ENCODE measurements around the gene EGR2. TPM values are rescaled to one million over a fixed set of nuclear protein-coding genes. Genes with fewer than 3 reads are reported as not detected.

EGR2 gene
- total RNA-seq, 1 donor from 2014 or later = 1.6 TPM

GRCh38 chr10:62817766-62818425, 1.7 kb upstream of the EGR2 start:
- no peak for DNase-seq

DNA sequence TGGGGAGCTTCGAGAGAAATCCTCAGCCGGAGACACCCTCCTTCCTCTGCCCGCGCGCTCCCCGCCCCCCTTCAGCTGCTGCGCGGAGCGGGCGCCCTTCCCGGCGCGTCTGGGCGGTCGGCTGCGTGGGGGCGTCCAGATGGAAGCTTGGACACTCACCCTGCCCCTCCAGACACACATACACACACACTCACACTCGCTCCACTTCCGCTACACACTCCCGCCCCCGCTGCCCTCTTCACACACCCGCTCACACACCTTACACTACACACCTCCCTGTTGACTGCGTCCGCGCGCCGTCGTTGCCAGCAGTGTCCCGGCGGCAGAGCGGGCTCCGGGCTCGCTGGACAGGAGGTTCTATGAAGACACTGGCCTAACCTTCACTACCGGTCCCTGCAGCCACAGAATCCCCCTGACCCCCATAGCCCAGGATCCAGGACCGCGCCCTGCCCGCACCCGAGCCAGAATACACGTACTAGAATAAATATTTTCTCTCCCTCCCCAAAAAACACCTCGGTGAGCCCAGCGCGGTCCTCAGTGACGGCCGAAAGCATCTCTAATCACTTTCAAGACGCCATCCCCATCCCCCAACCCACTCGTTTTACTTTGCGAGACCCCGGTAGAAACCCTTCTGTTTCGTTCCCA, 1.1 kb upstream of the EGR2 start:
- peak; percentile 50 for DNase-seq

GRCh38 chr10:62816076-62816330, 163 bp downstream of the EGR2 start:
- no peak for DNase-seq

- DNase-seq = no peak
These were observed 638 bp downstream of the EGR2 start for GRCh38 chr10:62815381-62816075.

- DNase-seq = no peak
These were observed 1.3 kb downstream of the EGR2 start for GRCh38 chr10:62814756-62815380.

DNA sequence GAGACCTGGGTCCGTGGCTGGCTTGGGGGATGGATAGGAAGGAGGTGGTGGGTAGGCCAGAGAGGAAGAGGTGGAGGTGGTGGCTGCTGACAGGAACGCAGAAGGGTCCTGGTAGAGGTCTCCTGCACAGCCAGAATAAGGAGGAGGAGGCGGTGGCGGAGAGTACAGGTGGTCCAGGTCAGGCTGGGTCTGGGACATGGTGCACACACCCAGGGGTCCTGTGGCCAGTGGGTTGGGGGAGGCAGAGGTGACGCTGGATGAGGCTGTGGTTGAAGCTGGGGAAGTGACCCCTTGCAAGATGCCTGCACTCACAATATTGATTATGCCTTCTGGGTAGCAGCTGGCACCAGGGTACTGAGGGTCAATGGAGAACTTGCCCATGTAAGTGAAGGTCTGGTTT, 2.2 kb downstream of the EGR2 start:
- no peak for DNase-seq

GRCh38 chr10:62813453-62813852, 2.7 kb downstream of the EGR2 start:
- no peak for DNase-seq

DNA sequence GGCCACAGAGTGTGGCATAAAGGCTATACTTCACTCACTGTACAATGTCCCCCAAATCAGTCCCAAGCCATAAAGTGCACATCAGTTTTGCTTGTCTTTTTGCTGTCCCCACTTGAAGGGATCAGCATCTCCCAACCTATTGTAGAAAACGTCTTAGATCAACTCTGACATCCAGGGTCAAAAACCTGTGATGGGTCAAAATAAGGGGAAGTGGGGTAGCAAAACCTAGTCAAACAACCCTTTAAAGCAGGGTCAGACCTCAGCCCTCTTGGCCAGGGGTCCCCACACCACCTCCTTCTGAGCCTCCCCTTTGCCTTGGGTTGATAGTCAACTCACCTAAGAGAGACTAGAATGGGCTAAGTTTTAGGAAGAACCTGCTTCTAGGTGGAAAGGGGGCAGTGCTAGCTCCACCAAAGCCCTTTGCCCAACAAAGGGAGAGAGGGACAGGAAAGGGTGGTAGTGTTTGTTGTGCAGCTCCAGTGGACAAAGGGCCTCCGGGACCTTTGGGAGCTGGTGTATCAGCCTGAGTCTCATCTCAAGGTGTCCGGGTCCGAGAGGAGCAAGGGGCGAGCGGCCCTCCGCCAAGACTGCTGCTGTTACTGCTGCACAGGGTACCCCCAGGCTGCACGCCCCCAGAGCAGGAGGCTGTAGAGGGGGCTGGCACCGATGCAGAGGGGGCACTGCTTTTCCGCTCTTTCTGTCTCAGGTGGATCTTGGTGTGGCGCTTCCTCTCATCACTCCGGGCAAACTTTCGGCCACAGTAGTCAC, 3.3 kb downstream of the EGR2 start:
- no peak for DNase-seq

DNA sequence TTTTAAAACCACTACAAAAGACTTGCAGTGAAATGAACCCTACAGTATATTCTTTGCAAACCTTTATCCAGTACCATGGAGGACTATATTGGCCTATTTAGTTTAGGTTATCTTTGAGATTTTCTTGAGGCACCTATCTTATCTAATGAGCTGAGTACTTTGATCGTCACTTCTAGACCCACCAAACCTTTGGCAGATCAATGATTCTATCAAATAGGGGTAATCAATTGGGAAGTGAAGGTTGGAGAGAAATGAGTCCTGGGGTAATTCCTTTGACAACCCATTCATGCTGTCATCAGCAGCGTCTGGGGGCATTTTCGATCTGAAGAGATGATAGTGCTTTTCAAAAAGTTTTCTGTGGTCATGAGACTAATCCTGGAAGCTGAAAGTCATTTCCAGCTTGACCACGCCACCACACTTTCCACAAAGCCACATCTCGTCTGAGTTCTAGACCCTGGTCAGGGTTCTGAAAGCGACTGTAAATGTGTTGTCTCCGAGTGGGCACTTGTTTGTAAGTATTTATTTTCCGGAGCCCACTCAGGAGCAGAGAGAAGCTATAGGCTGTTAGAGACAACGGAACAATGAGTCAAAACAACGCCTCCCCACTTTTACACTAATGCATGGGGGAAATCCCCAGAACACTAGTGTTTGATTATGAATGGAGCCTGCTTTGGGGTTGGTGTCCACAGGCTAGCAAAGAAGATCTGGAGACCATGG, 4.8 kb downstream of the EGR2 start:
- DNase-seq = no peak

- no peak for DNase-seq
These were observed 5.8 kb downstream of the EGR2 start for GRCh38 chr10:62810156-62810902.

DNA sequence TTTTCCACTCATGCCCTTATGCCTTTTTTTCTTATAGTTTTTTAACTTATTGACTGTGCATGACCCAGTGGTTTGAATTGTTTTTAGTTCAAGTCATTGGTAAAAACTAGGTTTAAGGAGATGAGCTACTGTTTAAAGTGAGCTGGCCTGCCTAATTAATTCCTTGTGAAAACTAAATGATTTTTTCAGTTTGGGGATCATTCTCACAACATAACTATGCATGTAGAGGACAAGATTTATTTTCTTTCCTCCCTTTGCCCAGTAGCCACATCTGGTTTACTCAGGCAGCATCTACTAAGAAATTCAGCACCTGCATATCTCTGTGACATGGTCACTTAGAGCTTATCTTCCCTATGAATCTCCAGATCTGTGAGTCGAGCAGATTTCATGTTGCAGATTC, 9.9 kb downstream of the EGR2 start:
- no peak for DNase-seq

DNA sequence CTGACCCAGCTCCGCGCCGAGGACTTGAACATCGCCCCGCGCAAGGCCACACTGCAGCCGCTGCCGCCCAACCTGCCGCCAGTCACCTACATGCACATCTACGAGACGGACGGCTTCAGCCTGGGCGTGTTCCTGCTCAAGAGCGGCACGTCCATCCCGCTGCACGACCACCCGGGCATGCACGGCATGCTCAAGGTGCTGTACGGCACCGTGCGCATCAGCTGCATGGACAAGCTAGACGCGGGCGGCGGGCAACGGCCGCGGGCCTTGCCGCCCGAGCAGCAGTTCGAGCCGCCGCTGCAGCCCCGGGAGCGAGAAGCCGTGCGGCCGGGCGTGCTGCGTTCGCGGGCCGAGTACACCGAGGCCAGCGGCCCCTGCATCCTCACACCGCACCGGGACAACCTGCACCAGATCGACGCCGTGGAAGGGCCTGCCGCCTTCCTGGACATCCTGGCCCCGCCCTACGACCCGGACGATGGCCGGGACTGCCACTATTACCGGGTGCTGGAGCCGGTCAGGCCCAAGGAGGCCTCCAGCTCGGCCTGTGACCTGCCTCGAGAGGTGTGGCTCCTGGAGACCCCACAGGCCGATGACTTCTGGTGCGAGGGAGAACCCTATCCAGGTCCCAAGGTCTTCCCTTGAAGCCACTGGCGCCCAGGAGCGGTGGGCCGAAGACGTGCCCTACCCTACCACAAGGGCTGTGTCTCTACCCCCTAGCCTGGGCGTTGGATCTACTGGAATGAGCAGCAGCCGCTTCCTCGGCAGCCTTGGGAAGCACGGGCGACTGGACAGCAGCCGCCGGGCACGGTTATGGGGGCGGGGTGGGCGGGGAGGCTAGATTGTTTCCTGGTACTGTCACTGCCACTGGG, 10.7 kb downstream of the EGR2 start:
- DNase-seq = no peak

GRCh38 chr10:62804356-62805230, 11.6 kb downstream of the EGR2 start, which contains the start of gene ADO:
Gene ADO (plus strand): TSS chr10:62804720. CDS start chr10:62805060, 340 bp downstream.
- DNase-seq = peak; percentile 87

GRCh38 chr10:62803724-62804355, 12.3 kb downstream of the EGR2 start:
- no peak for DNase-seq

DNA sequence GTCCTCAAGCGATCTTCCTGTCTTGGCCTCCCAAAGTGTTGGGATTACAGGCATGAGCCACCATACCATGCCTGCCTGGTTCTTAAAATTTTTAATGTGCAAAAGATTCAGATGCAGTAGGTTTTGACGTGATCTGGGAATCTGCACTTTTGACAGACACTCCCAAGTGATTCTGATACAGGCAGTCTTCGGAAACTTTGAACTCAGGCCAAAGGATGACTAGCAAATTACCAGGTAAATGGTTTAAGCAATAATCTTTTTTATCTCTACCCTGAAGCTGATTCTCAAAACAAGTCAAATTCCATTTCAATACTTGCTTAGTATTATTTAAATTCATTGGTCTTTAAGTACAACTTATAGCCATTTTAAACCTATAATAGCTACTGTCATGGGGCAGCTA, 14.3 kb downstream of the EGR2 start:
- no peak for DNase-seq

DNA sequence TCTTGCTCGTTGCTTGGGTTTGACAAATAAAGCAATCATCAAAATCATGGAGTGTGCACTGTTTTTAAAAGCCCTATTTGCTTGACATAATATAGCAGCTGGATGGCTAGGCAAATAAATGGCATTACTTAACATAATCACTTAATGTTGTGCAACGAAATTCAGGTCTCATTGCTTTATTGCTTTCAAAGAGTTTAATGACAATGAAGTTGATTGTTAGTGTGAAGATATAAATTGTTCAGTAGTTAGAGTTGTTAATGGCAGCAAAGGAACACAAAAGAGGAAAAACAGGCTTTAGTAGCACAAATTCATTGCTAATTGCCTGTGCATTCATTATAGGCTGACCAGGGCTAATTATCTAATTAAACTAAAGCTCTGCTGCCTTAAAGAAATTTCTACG, 19.3 kb downstream of the EGR2 start:
- DNase-seq = no peak

DNA sequence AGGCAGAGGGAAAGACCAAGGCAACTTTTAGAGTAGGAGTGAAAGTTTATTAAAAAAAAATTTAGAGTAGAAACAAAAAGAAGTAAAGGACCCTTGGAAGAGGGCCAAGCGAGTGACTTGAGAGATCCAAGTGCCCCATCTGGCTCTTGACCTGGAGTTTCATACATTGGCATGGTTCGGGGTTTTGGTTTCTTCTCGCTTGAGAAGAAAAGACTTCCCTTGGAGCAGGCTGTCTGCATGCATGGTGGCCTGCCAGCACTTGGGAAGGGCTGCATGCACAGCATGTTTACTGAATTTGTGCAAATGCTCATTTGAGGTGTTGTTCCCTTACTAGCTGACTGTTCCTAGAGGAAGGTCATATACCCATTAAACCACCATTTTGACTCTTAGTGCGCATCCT, 20.4 kb downstream of the EGR2 start:
- no peak for DNase-seq

GRCh38 chr10:62795100-62795499, 21.1 kb downstream of the EGR2 start:
- DNase-seq = no peak

DNA sequence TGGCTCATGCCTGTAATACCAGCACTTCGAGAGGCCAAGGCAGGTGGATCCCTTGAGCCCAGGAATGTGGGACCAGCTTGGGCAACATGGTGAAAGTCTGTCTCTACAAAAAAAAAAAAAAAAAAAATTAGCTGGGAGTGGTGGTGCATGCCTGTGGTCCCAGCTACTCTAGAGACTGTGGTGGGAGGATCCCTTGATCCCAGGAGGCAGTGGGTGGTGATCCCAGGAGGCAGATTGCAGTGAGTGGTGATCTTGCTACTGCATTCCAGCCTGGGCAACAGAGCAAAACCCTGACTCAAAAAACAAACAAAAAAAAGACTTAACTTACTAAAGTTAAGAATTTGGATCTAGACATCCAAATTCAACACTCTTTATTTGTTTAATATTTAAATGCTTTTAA, 21.9 kb downstream of the EGR2 start:
- no peak for DNase-seq
